Calu3 (cell line): Measurements from ENCODE around the gene CLIP4. TPM values are rescaled to one million over a fixed set of nuclear protein-coding genes. Genes with fewer than 3 reads are reported as not detected.

Experiments used
- BruUV-seq: library from RNA; stranded (reverse); fragments of 400-500 nt; replicated peaks from 2 replicates; lab custom pipeline; 2021; lab: Mats Ljungman, UMichigan
- CTCF ChIA-PET: fragments of 300-600 bp; sonication (Branson Sonifier 250); formaldehyde crosslinking; loops from one replicate; lab custom pipeline; 2022; ENCODE audit warnings: antibody characterized with exemption; lab: Charles Lee
- DNase-seq: peaks from one replicate; pipeline ENCODE4 v3.0.0; 2022
- H3K27ac Mint-ChIP-seq: one replicate; pipeline ENCODE4 v1.8.0; 2022; ENCODE audit warnings: mixed read lengths; ENCODE audit not compliant: unreplicated experiment
- H3K27me3 Mint-ChIP-seq: one replicate; pipeline ENCODE4 v1.8.0; 2022; ENCODE audit warnings: mixed read lengths; ENCODE audit not compliant: unreplicated experiment
- H3K36me3 Mint-ChIP-seq: one replicate; pipeline ENCODE4 v1.8.0; 2022; ENCODE audit warnings: mild to moderate bottlenecking, moderate library complexity, mixed read lengths; ENCODE audit not compliant: insufficient read depth, unreplicated experiment
- H3K4me1 Mint-ChIP-seq: one replicate; pipeline ENCODE4 v1.8.0; 2022; ENCODE audit warnings: mild to moderate bottlenecking, low read depth, mixed read lengths; ENCODE audit not compliant: unreplicated experiment
- H3K4me3 Mint-ChIP-seq: one replicate; pipeline ENCODE4 v1.8.0; 2022; ENCODE audit warnings: mild to moderate bottlenecking, low read depth, moderate library complexity, mixed read lengths; ENCODE audit not compliant: unreplicated experiment
- H3K9me3 Mint-ChIP-seq: one replicate; pipeline ENCODE4 v1.8.0; 2022; ENCODE audit warnings: low read depth, mixed read lengths; ENCODE audit not compliant: unreplicated experiment
- CTCF ChIP-seq: fragments of 200-600 bp; IDR thresholded peaks from one replicate; pipeline ENCODE4 v1.8.0; 2022; ENCODE audit warnings: antibody characterized with exemption; ENCODE audit not compliant: unreplicated experiment
- intact Hi-C: fragments of 100-400 bp; cut with micrococcal nuclease; formaldehyde crosslinking; loops from one replicate; pipeline ENCODE4 v1.10.0; 2022; ENCODE audit not compliant: unreplicated experiment
- total RNA-seq: library from RNA; stranded (reverse); gene quantifications from 2 replicates; pipeline ENCODE4 v1.2.3, GENCODE V29; 2022

The CLIP4 gene
- total RNA-seq, 1 experiment from 2014 or later = 184 TPM

GRCh38 chr2:29109246-29109645 lies 6.0 kb upstream of the CLIP4 start:
- no peak overlapping the region for H3K4me3 Mint-ChIP-seq
- H3K4me1 Mint-ChIP-seq = peaks cover 78% of the 10 kb centered on the region
- intact Hi-C loops = no loop called here
- no peak for DNase-seq
- no TSS peak for BruUV-seq
- TF ChIP-seq CTCF = no peak
- H3K27ac Mint-ChIP-seq = peak overlapping the region; percentile 100
- H3K9me3 Mint-ChIP-seq = no peaks in the 10 kb centered on the region
- CTCF ChIA-PET = no interaction called here
- H3K27me3 Mint-ChIP-seq = no peaks in the 10 kb centered on the region
- peaks cover 34% of the 10 kb centered on the region for H3K36me3 Mint-ChIP-seq

- no peak overlapping the region for H3K4me3 Mint-ChIP-seq
- CTCF ChIA-PET = no interaction called here
- BruUV-seq = no TSS peak
- H3K36me3 Mint-ChIP-seq = peaks cover 47% of the 10 kb centered on the region
- H3K27me3 Mint-ChIP-seq = no peaks in the 10 kb centered on the region
- peak; percentile 47 for DNase-seq
- peak overlapping the region; percentile 100 for H3K27ac Mint-ChIP-seq
- TF ChIP-seq CTCF = no peak
- H3K4me1 Mint-ChIP-seq = peaks cover 61% of the 10 kb centered on the region
- no peaks in the 10 kb centered on the region for H3K9me3 Mint-ChIP-seq
- intact Hi-C loops = loop anchor here (5.0 to 10.0 kb wide), 3 partner anchors 54 to 156 kb away; no protein-coding TSS in a partner anchor
Observed at GRCh38 chr2:29110916-29111535, 4.2 kb upstream of the CLIP4 start.

DNA sequence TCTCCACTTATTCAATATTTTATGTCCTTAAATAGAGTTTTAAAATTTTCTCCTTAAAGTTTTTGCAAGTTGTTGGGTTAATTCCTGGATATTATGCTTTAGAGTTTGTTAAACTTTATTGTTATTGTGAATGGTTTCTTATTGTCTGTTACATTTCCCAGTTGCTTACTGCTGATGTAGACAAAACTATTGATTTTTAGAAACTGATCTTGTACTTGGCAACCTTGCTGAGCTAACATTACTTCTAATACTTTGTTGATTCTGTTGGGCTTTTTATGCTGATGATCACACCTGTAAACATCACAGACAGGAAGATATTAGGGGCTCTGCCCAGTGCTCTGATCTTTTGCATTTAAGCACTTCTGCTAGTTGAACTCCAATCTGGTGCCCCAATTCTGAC lies 2.8 kb upstream of the CLIP4 start:
- peaks cover 50% of the 10 kb centered on the region for H3K36me3 Mint-ChIP-seq
- H3K4me1 Mint-ChIP-seq = peaks cover 56% of the 10 kb centered on the region
- H3K9me3 Mint-ChIP-seq = no peaks in the 10 kb centered on the region
- H3K27ac Mint-ChIP-seq = peak overlapping the region; percentile 100
- DNase-seq = no peak
- no peaks in the 10 kb centered on the region for H3K27me3 Mint-ChIP-seq
- intact Hi-C loops = loop anchor here (5.0 to 10.0 kb wide), 3 partner anchors 55 to 158 kb away; no protein-coding TSS in a partner anchor
- BruUV-seq = no TSS peak
- CTCF ChIA-PET = no interaction called here
- H3K4me3 Mint-ChIP-seq = no peak overlapping the region
- TF ChIP-seq CTCF = no peak

- no peaks in the 10 kb centered on the region for H3K27me3 Mint-ChIP-seq
- peak; percentile 40 for DNase-seq
- TF ChIP-seq CTCF = no peak
- H3K4me3 Mint-ChIP-seq = peak overlapping the region; percentile 94
- peaks cover 55% of the 10 kb centered on the region for H3K36me3 Mint-ChIP-seq
- H3K9me3 Mint-ChIP-seq = no peaks in the 10 kb centered on the region
- intact Hi-C loops = loop anchor here (5.0 to 10.0 kb wide), 3 partner anchors 56 to 158 kb away; no protein-coding TSS in a partner anchor
- CTCF ChIA-PET = interaction anchor here (0.9 to 1.1 kb wide), 3 partner anchors 17 to 70 kb away, joined by 3 to 4 read pairs (median 3); no protein-coding TSS in a partner anchor
- peak overlapping the region; percentile 100 for H3K27ac Mint-ChIP-seq
- no TSS peak for BruUV-seq
- H3K4me1 Mint-ChIP-seq = peaks cover 64% of the 10 kb centered on the region
Observed at GRCh38 chr2:29113027-29113686, 2.1 kb upstream of the CLIP4 start.
